ENCODE results near the gene PARP9. TPM values are rescaled to one million over a fixed set of nuclear protein-coding genes. Genes with fewer than 3 reads are reported as not detected.
"Not testable (repeated sequence)": the region's sequence is repeated elsewhere in the genome, so short reads cannot be mapped to it uniquely, and the experiment has no call there.

The PARP9 gene
- total and polyA plus RNA-seq, 2 donors: 24.1 to 30.1 TPM

DNA sequence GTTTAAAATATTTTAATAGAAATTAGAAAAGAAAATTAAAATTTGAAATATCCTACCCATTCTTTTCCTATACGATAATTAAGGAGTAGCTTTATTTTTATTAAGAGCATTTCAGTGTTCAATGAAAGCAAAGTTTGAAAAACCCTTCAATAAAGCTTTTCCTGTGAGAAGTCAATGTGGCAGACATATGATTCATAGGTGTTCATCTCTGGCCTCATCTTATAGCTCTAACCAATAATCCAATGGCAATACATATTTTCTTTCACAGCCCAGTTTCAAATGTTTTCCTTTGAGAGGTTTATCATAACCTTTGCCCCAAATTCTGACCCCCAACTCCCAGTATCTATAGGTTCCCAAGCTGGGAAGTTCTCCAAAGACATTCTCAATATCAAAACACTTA lies 57.6 kb downstream of the PARP9 start:
- 97% methylated on average over 1 of the region's 1 CpG for WGBS
- H3K4me1 ChIP-seq (ENCODE audit: insufficient read depth): no peaks in the 10 kb centered on the region
- no peak for DNase-seq (ENCODE audit: extremely low spot score)
- H3K27ac ChIP-seq (ENCODE audit: low read depth): no peak overlapping the region
- H3K4me3 ChIP-seq (ENCODE audit: low read depth, low read length): no peak overlapping the region
- H3K36me3 ChIP-seq (ENCODE audit: insufficient read depth): no peaks in the 10 kb centered on the region

DNA sequence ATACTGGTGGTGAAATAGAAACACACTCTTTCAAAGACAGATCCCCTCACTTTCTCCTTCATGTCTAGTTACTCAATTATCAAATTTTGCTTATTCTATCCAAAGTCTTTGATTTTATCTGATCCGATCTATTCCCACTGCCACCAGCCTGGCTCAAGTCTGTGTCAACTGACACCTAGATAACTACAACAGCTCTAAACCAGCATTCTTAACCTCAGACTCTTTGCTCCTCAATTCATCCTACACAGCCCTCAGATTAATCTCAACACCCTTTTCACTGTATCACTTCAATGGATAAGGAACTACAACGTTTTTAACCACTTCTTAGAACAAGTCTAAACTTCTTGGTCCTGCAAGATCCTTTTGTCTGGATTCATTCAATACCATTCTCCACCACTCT lies 58.4 kb downstream of the PARP9 start:
- no peak overlapping the region for H3K4me3 ChIP-seq (ENCODE audit: low read depth, low read length)
- no peak for DNase-seq (ENCODE audit: extremely low spot score)
- H3K36me3 ChIP-seq (ENCODE audit: insufficient read depth): no peaks in the 10 kb centered on the region
- H3K27ac ChIP-seq (ENCODE audit: low read depth): no peak overlapping the region
- 64% methylated on average over 2 of the region's 2 CpGs for WGBS
- H3K4me1 ChIP-seq (ENCODE audit: insufficient read depth): no peaks in the 10 kb centered on the region

GRCh38 chr3:122502941-122503340 lies 61.2 kb downstream of the PARP9 start:
- Histone ChIP-seq H3K4me1 (ENCODE audit: insufficient read depth) (no peaks in the 10 kb centered on the region), H3K27ac (ENCODE audit: low read depth) (no peak overlapping the region), H3K4me3 (ENCODE audit: low read depth, low read length) (no peak overlapping the region), H3K36me3 (ENCODE audit: insufficient read depth) (no peaks in the 10 kb centered on the region)
- WGBS: 91% methylated on average over 2 of the region's 2 CpGs
- no peak for DNase-seq (ENCODE audit: extremely low spot score)

GRCh38 chr3:122502139-122502538 lies 62.0 kb downstream of the PARP9 start:
- WGBS: 59% methylated on average over 2 of the region's 2 CpGs
- H3K4me1 ChIP-seq (ENCODE audit: insufficient read depth): no peaks in the 10 kb centered on the region
- DNase-seq (ENCODE audit: extremely low spot score): no peak
- H3K4me3 ChIP-seq (ENCODE audit: low read depth, low read length): no peak overlapping the region
- no peaks in the 10 kb centered on the region for H3K36me3 ChIP-seq (ENCODE audit: insufficient read depth)
- H3K27ac ChIP-seq (ENCODE audit: low read depth): no peak overlapping the region

DNA sequence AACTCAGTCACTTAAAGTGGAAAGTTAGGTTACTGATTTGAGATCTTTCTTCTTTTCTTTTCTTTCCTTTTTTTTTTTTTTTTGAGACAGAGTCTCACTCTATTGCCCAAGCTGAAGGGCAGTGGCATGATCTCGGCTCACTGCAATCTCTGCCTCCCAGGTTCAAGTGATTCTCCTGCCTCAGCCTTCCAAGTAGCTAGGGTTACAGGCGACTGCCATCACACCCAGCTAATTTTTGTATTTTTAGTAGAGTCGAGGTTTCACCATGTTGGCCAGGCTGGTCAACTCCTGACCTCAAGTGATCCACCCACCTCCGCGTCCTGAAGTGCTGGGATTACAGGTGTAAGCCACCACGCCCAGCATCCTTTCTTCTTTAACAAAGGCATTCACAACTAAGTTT lies 63.1 kb downstream of the PARP9 start:
- H3K36me3 ChIP-seq (ENCODE audit: insufficient read depth); DNase-seq (ENCODE audit: extremely low spot score): not testable (repeated sequence)

DNA sequence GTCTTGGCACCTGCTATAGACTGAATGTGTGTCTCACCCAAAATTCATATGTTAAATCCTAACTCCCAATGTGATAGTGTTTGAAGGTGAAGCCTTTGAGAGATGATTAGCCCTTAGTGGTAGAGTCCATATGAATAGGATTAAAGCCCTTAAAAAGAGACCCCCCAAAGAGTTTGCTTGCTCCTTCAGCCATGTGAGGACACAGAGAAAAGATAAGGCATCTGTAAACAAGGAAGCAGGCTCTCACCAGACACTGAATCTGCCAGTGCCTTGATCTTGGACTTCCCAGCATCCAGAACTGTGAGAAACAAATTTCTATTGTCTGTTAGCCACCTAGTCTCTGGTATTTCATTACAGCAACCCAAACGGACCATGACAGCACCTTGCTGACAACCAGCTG lies 65.9 kb downstream of the PARP9 start:
- no peak for DNase-seq (ENCODE audit: extremely low spot score)
- no peak overlapping the region for H3K27ac ChIP-seq (ENCODE audit: low read depth)
- peaks cover 1% of the 10 kb centered on the region for H3K4me1 ChIP-seq (ENCODE audit: insufficient read depth)
- WGBS: 72% methylated on average over 1 of the region's 1 CpG
- H3K4me3 ChIP-seq (ENCODE audit: low read depth, low read length): no peak overlapping the region
- no peaks in the 10 kb centered on the region for H3K36me3 ChIP-seq (ENCODE audit: insufficient read depth)

More for the DNA sequence above, 63.1 kb downstream of the PARP9 start:
- 92% methylated on average over 6 of the region's 6 CpGs for WGBS
- not testable (repeated sequence) for H3K4me1 ChIP-seq (ENCODE audit: insufficient read depth); H3K27ac ChIP-seq (ENCODE audit: low read depth); H3K4me3 ChIP-seq (ENCODE audit: low read depth, low read length)

DNA sequence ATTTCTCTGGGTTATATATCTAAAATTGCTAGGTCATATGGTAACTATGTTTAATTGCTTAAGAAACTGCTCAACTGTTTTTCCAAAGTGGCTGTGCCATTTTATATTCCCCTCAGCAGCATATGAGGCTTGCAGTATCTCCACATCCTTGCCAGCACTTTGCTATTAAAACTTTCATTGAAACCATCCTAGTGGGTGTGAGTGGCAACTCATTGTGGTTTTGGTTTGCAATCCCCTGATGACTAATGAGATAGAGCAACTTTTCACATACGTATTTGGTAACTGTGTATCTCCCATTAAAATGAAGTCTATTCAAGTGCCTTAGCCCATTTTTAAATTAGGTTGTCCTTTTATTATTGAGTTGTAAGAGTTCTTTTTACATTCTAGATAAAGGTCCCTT lies 66.7 kb downstream of the PARP9 start:
- Histone ChIP-seq H3K36me3 (ENCODE audit: insufficient read depth) (peaks cover 2% of the 10 kb centered on the region), H3K4me1 (ENCODE audit: insufficient read depth) (peaks cover 1% of the 10 kb centered on the region), H3K4me3 (ENCODE audit: low read depth, low read length) (no peak overlapping the region), H3K27ac (ENCODE audit: low read depth) (no peak overlapping the region)
- 64% methylated on average over 1 of the region's 1 CpG for WGBS
- no peak for DNase-seq (ENCODE audit: extremely low spot score)

GRCh38 chr3:122496508-122496907 lies 67.6 kb downstream of the PARP9 start:
- H3K27ac ChIP-seq (ENCODE audit: low read depth): no peak overlapping the region
- DNase-seq (ENCODE audit: extremely low spot score): no peak
- H3K36me3 ChIP-seq (ENCODE audit: insufficient read depth): peaks cover 2% of the 10 kb centered on the region
- no peak overlapping the region for H3K4me3 ChIP-seq (ENCODE audit: low read depth, low read length)
- peaks cover 1% of the 10 kb centered on the region for H3K4me1 ChIP-seq (ENCODE audit: insufficient read depth)
- WGBS: 87% methylated on average over 2 of the region's 2 CpGs

DNA sequence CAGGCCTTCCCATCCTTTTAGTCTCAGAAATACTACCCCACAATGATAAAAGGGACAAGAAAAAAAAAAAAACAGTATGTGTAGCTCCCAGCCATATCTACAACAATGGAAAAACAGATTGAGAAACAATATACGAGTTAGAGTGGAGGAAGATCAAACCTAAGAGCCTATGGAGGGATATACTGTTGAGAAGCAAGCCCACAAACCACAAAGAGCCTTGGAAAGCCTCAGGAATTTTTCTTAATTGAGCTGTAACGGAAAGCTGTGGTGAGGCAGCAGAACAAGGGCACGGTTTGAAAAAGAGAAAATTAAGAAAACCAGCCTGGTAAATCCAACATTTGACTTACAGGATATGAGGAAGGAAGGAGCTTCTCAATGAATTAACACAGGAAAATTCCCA lies 70.8 kb downstream of the PARP9 start:
- no peak for DNase-seq (ENCODE audit: extremely low spot score)
- peaks cover 2% of the 10 kb centered on the region for H3K36me3 ChIP-seq (ENCODE audit: insufficient read depth)
- peaks cover 1% of the 10 kb centered on the region for H3K4me1 ChIP-seq (ENCODE audit: insufficient read depth)
- WGBS: 91% methylated on average over 3 of the region's 3 CpGs
- H3K4me3 ChIP-seq (ENCODE audit: low read depth, low read length): no peak overlapping the region
- H3K27ac ChIP-seq (ENCODE audit: low read depth): no peak overlapping the region

GRCh38 chr3:122488262-122488973 lies 75.7 kb downstream of the PARP9 start:
- Histone ChIP-seq H3K27ac (ENCODE audit: low read depth) (no peak overlapping the region), H3K36me3 (ENCODE audit: insufficient read depth) (peaks cover 2% of the 10 kb centered on the region), H3K4me3 (ENCODE audit: low read depth, low read length) (no peak overlapping the region), H3K4me1 (ENCODE audit: insufficient read depth) (no peaks in the 10 kb centered on the region)
- no peak for DNase-seq (ENCODE audit: extremely low spot score)
- WGBS: 58% methylated on average over 7 of the region's 7 CpGs

GRCh38 chr3:122484985-122485384 lies 79.1 kb downstream of the PARP9 start:
- 84% methylated on average over 5 of the region's 5 CpGs for WGBS
- H3K27ac ChIP-seq (ENCODE audit: low read depth): no peak overlapping the region

DNA sequence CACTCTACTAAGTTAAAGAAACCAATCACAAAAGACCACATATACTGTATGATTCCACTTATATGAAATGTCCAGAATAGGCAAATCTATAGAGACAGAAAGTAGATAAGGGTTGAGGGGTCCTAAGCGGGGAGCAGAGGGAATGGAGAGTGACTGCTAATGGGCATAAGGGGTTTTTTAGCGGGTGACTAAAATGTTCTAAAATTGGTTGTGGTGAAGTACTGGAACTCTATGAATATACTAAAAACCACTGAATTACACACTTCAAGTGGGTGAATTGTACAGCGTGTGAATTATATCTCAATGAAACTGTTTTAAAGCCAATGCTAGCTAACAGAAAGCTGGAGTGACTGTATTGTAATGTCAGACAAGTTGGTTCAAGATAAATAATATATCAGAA lies 82.7 kb downstream of the PARP9 start:
- DNase-seq (ENCODE audit: extremely low spot score): no peak
- 96% methylated on average over 3 of the region's 3 CpGs for WGBS
- Histone ChIP-seq H3K36me3 (ENCODE audit: insufficient read depth) (no peaks in the 10 kb centered on the region), H3K4me3 (ENCODE audit: low read depth, low read length) (no peak overlapping the region), H3K27ac (ENCODE audit: low read depth) (no peak overlapping the region), H3K4me1 (ENCODE audit: insufficient read depth) (no peaks in the 10 kb centered on the region)

More at GRCh38 chr3:122484985-122485384, 79.1 kb downstream of the PARP9 start:
- H3K4me3 ChIP-seq (ENCODE audit: low read depth, low read length): no peak overlapping the region
- H3K4me1 ChIP-seq (ENCODE audit: insufficient read depth): no peaks in the 10 kb centered on the region
- DNase-seq (ENCODE audit: extremely low spot score): no peak
- no peaks in the 10 kb centered on the region for H3K36me3 ChIP-seq (ENCODE audit: insufficient read depth)
